ENCODE data around the gene ACO1. TPM values are rescaled to one million over a fixed set of nuclear protein-coding genes. Genes with fewer than 3 reads are reported as not detected.
A peak's percentile ranks its signal among the peaks of the same experiment; 100 is the strongest.

The ACO1 gene
- polyA plus RNA-seq, 3 donors = 2.9 to 12.5 (median 10.5) TPM

GRCh38 chr9:32348106-32348695 is 36.2 kb upstream of the ACO1 start:
- TF ChIP-seq, protein P1, sequence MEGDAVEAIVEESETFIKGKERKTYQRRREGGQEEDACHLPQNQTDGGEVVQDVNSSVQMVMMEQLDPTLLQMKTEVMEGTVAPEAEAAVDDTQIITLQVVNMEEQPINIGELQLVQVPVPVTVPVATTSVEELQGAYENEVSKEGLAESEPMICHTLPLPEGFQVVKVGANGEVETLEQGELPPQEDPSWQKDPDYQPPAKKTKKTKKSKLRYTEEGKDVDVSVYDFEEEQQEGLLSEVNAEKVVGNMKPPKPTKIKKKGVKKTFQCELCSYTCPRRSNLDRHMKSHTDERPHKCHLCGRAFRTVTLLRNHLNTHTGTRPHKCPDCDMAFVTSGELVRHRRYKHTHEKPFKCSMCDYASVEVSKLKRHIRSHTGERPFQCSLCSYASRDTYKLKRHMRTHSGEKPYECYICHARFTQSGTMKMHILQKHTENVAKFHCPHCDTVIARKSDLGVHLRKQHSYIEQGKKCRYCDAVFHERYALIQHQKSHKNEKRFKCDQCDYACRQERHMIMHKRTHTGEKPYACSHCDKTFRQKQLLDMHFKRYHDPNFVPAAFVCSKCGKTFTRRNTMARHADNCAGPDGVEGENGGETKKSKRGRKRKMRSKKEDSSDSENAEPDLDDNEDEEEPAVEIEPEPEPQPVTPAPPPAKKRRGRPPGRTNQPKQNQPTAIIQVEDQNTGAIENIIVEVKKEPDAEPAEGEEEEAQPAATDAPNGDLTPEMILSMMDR (IDR thresholded peaks at IDR 0.05) = no peak
- Mint-ChIP-seq H3K4me1 (peaks cover 6% of the 10 kb centered on the region), H3K27ac (peak overlapping the region in 1 of 7 donors; percentile 19), H3K27me3 (ENCODE audit: low read depth in 3 of 3) (no peaks in the 10 kb centered on the region), H3K36me3 (no peaks in the 10 kb centered on the region), H3K4me3 (no peak overlapping the region), H3K9me3 (no peaks in the 10 kb centered on the region)
- Histone ChIP-seq H3K9ac (ENCODE audit: insufficient read depth, low read length, poor library complexity, severe bottlenecking) (no peak overlapping the region), H3K79me2 (ENCODE audit: insufficient read depth, low read length) (no peaks in the 10 kb centered on the region), H3K4me1 (ENCODE audit: control insufficient read depth in 1 of 2, insufficient read depth in 2 of 2, low read length in 2 of 2) (no peaks in the 10 kb centered on the region), H2AFZ (ENCODE audit: insufficient read depth, low read depth, low read length, poor library complexity, severe bottlenecking) (no peak overlapping the region), H3K4me3 (replicated peaks in 1 of 3; ENCODE audit: low read depth in 2 of 3, low read length in 3 of 3) (no peak overlapping the region), H3K4me2 (replicated peaks; ENCODE audit: extremely low read depth, low read length, poor library complexity, severe bottlenecking) (no peak overlapping the region), H3K9me3 (replicated peaks in 1 of 2; ENCODE audit: control insufficient read depth in 1 of 2, insufficient read depth in 1 of 2, low read length in 2 of 2) (no peaks in the 10 kb centered on the region), H3K27ac (ENCODE audit: low read depth in 1 of 2, low read length in 2 of 2) (no peak overlapping the region), H3K36me3 (replicated peaks in 1 of 2; ENCODE audit: control insufficient read depth in 1 of 2, insufficient read depth in 2 of 2, low read length in 2 of 2) (no peaks in the 10 kb centered on the region), H3K27me3 (ENCODE audit: control insufficient read depth in 2 of 2, insufficient read depth in 2 of 2, low read length in 2 of 2) (no peaks in the 10 kb centered on the region), H4K20me1 (ENCODE audit: insufficient read depth, low read length) (no peaks in the 10 kb centered on the region)
- intact Hi-C loops (cut with micrococcal nuclease) = no loop called here
- WGBS (ENCODE audit: insufficient coverage) = 93% methylated on average over 3 of the region's 7 CpGs
- DNase-seq = no peak

GRCh38 chr9:32349013-32349412 is 35.4 kb upstream of the ACO1 start:
- H3K9me3 ChIP-seq (replicated peaks in 1 of 2; ENCODE audit: control insufficient read depth in 1 of 2, insufficient read depth in 1 of 2, low read length in 2 of 2) = no peaks in the 10 kb centered on the region
- WGBS (ENCODE audit: insufficient coverage) = no CpG with 5 or more reads among the region's 3 CpGs
- no peak overlapping the region for H3K27ac ChIP-seq (ENCODE audit: low read depth in 1 of 2, low read length in 2 of 2)
- TF ChIP-seq, protein P1 (IDR thresholded peaks at IDR 0.05) = no peak
- no peaks in the 10 kb centered on the region for H3K27me3 Mint-ChIP-seq (ENCODE audit: low read depth in 3 of 3)
- H3K27ac Mint-ChIP-seq = no peak overlapping the region
- DNase-seq = no peak
- no peak overlapping the region for H3K4me2 ChIP-seq (replicated peaks; ENCODE audit: extremely low read depth, low read length, poor library complexity, severe bottlenecking)
- H3K4me3 Mint-ChIP-seq = no peak overlapping the region
- H3K4me3 ChIP-seq (replicated peaks in 1 of 3; ENCODE audit: low read depth in 2 of 3, low read length in 3 of 3) = no peak overlapping the region
- H3K9ac ChIP-seq (ENCODE audit: insufficient read depth, low read length, poor library complexity, severe bottlenecking) = no peak overlapping the region
- H3K4me1 Mint-ChIP-seq = peaks cover 6% of the 10 kb centered on the region
- no peaks in the 10 kb centered on the region for H3K9me3 Mint-ChIP-seq
- no peak overlapping the region for H2AFZ ChIP-seq (ENCODE audit: insufficient read depth, low read depth, low read length, poor library complexity, severe bottlenecking)
- no peaks in the 10 kb centered on the region for H3K36me3 Mint-ChIP-seq
- no peaks in the 10 kb centered on the region for H3K36me3 ChIP-seq (replicated peaks in 1 of 2; ENCODE audit: control insufficient read depth in 1 of 2, insufficient read depth in 2 of 2, low read length in 2 of 2)
- intact Hi-C loops (cut with micrococcal nuclease) = no loop called here
- no peaks in the 10 kb centered on the region for H4K20me1 ChIP-seq (ENCODE audit: insufficient read depth, low read length)
- H3K27me3 ChIP-seq (ENCODE audit: control insufficient read depth in 2 of 2, insufficient read depth in 2 of 2, low read length in 2 of 2) = no peaks in the 10 kb centered on the region
- no peaks in the 10 kb centered on the region for H3K4me1 ChIP-seq (ENCODE audit: control insufficient read depth in 1 of 2, insufficient read depth in 2 of 2, low read length in 2 of 2)
- no peaks in the 10 kb centered on the region for H3K79me2 ChIP-seq (ENCODE audit: insufficient read depth, low read length)

All from CD14-positive monocyte (primary cell).